Embryonic facial prominence (tissue), 1 donor: ENCODE results near the gene TMEM87B.
A peak's percentile ranks its signal among the peaks of the same experiment; 100 is the strongest.
"Not testable (repeated sequence)": the region's sequence is repeated elsewhere in the genome, so short reads cannot be mapped to it uniquely, and the experiment has no call there.

Source experiments
- DNase-seq: peaks from one replicate; pipeline ENCODE4 v3.0.0-alpha.2; 2016; ENCODE audit errors: extremely low spot score

Gene TMEM87B

DNA sequence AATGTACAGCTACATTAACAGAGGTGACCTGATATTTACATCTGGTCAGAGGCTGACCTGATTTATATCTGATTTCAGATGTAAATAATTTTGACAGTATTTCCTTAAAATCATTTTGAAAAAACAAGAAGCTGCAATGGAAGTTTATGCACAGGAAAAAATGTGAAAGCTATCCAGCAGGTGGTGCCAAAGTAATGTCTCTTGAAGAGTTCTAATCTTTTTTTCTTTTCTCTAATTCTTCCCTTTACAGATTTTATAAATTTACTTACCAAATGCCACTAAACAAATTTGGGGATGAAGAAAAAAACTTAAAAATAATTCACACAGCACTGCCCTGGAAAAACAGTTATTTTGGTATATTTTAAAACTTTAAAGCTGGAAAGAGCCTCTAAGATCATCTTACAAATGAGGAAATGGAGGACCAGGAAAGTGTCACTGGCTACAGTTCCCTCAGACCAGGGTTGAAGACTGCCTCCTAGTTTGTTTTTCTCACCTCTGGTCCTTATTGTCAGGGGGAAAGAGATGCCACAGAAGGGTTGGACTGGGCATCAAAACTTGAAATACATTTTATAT lies 66.7 kb downstream of the TMEM87B start:
- peak; percentile 28 for DNase-seq

DNA sequence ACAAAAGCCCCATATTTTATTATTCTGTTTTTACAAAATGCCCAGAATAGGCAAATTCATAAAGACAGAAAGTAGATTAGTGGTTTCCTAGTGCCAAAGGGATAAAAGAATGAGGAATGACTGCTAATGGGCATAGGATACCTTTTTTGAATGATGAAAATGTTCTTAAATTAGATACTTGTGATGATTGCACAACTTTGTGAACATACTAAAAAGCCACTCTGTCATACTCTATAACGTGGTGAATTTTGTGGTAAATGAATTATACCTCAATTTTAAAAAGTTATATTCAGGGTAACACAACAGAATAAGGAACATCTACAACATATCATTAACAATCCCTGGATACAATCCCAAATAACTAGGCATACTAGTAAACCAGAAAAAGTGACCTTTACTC lies 74.0 kb downstream of the TMEM87B start:
- no peak for DNase-seq

DNA sequence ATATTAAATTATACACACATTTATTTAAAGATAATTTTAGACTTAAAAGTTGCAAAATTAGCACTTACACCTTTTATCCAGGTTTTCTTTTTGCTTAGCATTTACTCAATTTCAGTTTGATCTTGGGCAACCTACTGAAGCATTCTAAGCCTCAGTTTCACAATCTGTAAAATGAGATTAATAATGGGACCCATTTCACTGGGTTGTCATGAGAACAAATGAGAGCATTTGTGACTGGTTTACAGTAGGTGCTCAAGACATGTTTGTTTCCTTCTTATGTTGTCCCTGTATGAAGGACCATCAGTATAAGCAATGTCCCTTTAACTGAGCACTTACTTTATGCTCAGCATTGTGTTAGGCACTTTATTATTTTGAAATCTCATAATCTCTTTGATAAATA lies 78.3 kb downstream of the TMEM87B start:
- no peak for DNase-seq

DNA sequence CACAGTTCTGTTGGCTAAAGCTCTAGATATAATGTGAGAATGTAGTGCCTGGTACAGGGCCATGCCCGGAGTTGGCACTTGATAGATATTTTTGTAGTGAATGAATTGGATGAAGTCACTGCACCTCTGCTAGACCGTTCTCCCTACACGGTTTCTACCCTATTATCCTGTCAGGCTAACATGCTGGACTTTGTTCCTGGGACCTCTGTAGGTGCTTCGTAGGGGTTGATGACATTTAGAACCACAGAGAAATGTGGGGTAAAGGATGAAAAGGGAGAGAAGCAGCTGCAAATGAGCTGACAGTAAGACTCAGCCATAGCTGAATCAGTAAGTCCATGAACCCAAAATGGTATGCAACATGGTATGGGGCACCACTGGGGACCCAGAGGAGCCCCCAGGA lies 79.1 kb downstream of the TMEM87B start:
- no peak for DNase-seq

DNA sequence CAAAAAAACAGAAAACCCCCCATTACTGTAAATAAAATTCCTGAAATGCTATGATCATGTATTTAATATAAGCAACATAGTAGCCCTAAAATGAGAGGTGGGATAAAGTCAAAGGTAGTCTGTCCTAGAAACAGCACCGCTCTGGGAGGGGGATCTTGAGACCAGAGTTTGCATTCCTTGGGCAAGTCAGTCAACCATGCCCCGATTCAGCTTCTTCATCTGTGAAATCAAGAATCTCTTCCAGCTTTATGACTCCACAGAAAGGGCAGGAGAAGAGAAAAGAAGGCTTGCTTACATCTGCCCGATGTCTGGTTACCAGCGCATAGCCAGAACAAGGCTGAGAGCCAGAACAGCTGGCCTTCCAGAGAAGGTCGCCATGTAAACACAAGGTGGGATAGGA lies 81.0 kb downstream of the TMEM87B start:
- DNase-seq: no peak

DNA sequence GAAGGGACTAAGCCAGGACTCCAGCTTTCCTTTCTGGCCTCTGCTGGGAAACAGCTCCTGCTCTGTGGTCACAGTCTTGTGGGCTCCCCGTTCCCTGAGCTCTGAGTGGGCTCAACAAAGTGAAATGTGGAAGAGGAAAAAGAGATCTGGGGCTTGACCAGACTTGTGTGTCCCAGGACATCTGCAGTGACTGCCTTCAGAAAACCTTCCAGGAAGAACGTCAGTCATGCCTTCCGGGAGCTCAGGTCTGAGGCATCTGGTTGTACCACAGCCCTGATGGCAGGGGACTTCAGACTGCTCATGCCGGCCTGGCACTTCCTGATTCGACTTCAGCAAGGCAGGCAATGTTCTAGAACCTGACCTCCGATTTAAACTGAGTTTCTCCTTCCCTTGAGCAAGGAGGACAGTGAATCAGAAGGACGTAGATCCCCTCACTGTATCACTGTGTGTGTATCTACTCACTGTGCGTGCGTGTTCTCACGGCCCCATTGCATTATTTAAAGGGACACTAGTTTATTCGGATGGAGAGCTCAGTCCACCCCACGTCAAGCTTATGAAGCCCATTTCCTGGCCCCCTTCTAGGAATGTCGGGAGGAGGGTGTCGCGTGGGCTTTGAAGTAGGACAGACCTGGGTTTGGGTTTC lies 82.6 kb downstream of the TMEM87B start:
- no peak for DNase-seq

DNA sequence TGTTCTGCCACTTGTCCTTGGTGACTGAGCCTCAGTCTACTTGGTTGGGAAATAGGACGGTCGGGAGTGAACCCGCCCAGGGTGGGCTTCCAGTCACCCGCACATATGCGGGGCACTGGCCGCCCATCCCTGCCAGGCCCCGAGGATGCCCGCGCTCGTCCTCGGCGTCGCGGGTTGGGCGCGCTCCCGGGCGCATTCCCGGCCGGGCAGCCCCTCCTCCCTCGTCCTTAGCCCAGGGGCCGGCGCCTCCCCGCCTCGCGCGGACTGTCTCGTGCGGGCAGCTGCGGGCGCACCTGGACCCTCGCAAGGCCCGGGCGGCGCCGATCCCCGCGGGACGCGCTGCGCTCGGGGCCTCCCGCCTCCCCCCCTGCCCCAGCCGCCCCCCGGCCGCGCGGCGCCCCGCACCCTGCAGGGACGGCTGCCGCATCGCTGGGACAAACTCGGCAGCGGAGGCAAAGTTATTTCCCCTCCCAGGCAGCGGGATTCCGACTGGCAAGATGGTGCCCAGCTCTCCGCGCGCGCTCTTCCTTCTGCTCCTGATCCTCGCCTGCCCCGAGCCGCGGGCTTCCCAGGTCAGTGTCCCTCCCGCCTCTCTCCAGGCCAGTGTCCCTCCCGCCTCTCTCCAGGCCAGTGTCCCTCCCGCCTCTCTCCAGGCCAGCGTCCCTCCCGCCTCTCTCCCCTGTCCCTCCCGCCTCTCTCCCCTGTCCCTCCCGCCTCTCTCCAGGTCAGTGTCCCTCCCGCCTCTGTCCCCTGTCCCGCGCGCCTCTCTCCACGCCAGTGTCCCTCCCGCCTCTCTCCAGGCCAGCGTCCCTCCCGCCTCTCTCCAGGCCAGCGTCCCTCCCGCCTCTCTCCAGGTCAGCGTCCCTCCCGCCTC lies 83.3 kb downstream of the TMEM87B start, which contains the start of gene FBLN7:
Gene FBLN7 (plus strand): TSS at position 227 of the 874 bp plus-strand sequence. CDS start 271 bp downstream, at position 498.
- DNase-seq: no peak

DNA sequence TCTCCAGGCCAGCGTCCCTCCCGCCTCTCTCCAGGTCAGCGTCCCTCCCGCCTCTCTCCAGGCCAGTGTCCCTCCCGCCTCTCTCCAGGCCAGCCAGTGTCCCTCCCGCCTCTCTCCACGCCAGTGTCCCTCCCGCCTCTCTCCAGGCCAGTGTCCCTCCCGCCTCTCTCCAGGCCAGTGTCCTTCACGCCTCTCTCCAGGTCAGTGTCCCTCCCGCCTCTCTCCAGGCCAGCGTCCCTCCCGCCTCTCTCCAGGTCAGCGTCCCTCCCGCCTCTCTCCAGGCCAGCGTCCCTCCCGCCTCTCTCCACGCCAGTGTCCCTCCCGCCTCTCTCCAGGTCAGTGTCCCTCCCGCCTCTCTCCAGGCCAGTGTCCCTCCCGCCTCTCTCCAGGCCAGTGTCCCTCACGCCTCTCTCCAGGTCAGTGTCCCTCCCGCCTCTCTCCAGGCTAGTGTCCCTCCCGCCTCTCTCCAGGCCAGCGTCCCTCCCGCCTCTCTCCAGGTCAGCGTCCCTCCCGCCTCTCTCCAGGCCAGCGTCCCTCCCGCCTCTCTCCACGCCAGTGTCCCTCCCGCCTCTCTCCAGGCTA lies 84.1 kb downstream of the TMEM87B start:
- DNase-seq: not testable (repeated sequence)

DNA sequence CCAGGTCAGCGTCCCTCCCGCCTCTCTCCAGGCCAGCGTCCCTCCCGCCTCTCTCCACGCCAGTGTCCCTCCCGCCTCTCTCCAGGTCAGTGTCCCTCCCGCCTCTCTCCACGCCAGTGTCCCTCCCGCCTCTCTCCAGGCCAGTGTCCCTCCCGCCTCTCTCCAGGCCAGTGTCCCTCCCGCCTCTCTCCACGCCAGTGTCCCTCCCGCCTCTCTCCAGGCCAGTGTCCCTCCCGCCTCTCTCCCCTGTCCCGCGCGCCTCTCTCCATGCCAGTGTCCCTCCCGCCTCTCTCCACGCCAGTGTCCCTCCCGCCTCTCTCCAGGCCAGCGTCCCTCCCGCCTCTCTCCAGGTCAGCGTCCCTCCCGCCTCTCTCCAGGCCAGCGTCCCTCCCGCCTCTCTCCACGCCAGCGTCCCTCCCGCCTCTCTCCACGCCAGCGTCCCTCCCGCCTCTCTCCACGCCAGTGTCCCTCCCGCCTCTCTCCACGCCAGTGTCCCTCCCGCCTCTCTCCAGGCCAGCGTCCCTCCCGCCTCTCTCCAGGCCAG lies 84.7 kb downstream of the TMEM87B start:
- DNase-seq: not testable (repeated sequence)

DNA sequence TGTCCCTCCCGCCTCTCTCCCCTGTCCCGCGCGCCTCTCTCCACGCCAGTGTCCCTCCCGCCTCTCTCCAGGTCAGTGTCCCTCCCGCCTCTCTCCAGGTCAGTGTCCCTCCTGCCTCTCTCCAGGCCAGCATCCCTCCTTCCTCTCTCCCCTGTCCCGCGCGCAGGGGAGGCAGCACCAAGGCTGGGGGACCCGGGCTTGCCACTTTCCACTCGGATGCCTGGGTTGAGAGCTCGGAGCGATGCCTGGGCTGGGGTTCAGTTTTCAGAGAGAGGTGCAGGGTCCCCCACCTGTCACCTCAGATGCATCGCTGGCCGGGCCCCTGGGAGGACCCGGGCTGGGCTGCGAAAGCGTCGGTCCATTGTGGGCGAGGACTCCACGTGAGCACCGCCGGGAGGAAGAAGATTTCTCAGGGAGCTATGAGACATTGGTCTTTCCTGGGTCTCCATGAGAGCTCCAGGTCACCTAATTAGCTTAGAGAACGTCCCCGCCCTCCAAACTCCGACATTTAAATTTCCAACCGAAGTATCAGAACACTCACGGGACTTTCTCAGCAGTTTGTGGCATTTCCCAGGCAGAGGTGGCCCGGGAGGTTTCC lies 85.2 kb downstream of the TMEM87B start:
- DNase-seq: no peak

DNA sequence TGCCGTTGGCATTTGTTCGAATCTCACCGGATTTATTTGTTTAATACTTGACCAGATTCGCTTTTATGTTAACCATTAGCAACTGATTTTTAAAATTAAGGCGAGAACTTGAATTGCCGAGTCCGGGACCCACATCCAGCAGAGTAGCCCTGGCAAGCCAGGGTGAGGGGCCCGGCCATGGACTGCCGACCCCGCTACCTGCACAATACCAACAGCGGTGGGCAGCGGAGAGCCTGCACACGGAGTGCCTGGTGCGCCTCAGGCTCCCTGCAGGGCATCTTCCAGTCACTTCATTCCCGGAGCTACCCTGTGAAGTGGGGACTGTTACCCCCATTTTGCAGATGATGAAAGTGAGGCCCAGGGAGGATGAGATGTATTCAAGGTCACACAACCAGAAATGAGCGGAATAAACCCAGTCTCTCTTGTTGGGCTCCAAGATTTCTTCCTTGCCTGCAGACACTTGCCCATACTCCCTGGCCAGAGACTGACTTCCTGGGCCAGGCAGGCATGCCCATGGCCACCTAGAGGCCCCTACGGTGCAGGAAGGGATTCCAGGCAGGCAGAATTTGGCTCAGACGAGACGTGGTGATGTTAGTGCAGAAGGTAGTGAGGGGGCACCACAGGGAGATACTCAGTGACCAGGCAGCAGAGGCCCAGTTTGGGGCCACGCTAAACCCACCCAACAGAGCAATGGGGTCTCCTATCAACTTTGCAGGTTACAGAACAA lies 86.0 kb downstream of the TMEM87B start:
- no peak for DNase-seq

DNA sequence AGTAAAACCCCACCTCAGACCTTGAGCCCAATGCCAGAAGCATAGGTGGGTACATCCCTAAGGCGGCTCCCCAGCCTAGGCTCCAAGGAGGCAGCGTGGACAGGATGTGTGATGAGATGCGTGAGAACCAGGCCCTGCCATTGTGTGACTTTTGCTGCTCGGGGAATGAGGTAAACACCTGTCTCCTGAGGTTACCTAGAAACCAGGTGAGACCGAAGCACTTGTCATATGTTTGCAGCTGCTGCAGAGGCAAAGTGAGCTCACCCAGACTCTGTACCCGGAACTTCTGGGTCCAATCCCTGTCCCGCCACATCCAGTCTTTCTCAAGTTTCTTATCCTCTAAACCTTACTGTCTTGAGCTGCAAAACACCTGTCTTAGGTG lies 86.5 kb downstream of the TMEM87B start:
- no peak for DNase-seq

DNA sequence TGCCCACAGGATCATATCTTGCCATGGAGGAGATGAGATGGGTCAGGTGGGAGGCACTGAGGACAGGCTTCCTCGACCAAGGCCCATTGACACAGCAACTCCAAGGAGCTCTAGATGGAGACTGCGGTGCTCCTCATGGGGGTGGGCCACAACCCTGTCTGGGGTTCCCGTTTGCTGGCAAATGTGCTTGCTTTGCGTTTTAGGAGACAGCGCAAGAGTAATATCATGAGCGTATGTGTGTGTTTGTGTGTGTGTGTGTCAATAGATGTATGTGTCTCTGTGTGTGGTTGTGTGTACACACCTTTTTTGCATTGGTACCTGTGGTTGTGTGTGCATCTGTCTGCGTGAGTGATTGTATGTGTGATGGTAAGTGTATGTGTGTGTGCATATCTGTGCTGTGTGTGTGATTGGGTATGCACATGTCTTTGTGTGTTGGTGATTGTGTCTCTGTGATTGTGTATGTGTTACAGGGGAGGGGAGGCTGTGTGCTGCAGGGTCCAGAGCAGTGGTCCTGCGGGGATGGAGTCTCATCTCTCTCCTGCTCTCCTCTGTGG lies 87.5 kb downstream of the TMEM87B start:
- DNase-seq: no peak

DNA sequence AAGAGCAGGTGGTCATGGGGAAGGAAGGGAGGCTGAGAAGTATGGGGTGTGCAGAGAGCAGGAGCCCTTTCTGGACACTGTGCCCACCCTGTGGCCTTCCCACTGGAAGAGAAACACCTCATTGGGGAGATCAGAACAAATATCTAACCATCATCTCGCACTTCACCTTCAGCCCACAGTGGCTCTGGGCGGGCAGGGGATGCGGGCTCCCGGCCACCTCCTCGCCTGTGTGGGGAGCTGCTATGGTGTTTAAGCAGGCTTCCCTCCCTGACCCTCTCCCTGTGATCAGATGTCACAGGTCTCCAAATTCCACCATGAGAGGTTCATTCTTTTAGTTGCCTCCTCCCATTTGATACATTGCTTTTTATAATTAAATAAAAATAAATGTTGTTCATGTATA lies 88.1 kb downstream of the TMEM87B start:
- no peak for DNase-seq

DNA sequence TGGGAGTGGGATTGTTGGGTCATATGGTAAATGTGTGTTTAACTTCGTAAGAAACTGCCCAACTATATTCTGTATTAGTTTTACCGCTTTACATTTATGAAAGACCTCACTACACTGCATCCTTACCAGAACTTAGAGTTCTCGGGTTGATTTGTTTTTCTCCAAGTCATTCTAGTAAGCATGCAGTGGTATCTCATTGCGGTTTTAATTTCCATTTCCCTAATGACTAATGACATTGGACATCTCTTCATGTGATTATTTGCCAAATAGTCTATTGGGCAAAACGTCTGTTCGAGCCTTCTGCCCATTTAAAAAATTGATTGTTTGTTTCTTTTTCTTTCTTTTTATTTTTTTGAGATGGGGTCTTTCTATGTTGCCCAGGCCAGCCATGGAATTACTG lies 89.9 kb downstream of the TMEM87B start:
- no peak for DNase-seq

DNA sequence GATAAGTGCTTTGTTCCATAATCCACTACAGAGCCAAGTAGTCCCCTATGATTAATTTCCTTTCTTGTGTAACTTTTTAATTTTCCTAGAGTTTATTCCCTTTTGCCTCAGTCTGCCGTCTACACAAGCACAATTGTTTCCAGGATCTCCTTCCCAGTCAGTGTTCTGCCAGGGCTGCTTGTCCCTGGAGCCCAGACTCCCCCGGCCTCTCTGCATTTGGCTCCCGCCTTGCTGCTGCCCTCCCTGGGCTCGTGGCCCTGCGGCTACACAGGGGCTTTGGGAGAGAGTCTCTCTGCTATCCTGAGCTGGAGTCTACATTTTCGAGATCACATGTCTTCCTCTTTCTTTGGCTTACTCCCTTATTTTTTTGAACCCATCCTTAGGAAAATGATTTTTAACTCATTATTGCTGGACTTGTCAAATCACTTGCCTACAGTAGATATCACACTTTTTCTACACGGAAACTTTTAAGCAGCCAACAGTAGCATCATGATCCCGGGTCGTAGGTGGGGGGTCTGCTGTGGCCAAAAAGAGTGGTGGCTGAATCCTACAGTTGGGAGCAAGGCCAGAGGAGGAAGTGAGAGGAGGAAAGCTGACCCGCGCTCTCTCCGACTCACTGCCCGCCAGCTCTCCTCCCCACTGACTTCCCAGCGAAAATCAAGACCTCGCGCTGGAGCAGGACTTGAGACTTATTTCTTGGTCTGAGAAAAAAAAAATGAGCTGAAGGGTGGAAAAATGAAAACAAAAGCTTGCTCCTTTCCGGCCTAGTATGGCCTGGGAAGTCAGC lies 92.5 kb downstream of the TMEM87B start:
- DNase-seq: no peak

DNA sequence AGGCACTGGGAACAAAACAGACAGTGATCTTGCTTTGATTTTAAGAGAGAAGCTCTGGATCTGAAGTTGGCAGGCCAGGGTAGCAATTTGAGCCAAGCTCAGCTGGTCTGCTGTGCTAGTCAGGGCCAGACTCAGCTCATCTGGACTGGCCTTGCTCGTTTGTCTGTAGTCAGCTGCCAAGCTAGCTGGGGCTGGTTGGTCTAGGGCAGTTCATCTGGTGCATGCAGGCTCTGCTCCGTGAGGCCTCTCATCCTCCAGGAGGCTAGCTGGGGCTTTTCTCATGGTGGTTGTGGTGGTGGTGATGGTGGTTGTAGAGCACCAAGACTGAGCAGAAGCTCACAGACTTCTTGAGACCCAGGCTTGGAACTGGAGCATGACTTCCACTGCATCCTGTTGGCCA lies 93.4 kb downstream of the TMEM87B start:
- no peak for DNase-seq

DNA sequence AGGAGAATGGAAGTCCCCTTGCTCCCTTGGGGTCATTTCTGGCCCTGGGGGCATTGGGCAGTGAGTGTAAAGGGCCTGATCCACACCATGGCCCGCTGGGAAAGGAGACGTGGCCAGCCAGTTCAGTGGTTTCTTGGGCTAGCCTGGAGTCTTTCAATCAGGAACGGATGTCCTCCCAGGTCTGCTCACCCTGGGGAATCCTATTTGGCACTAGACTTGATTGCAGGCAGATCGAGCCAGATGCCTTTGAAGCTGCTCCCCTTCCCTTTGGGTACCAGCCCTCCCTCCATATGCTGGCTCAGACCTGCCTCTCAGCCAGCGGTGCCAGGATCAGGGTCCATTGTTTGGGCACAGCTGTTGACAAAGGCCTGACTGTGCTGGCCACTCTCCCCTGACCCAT lies 94.1 kb downstream of the TMEM87B start:
- DNase-seq: no peak

DNA sequence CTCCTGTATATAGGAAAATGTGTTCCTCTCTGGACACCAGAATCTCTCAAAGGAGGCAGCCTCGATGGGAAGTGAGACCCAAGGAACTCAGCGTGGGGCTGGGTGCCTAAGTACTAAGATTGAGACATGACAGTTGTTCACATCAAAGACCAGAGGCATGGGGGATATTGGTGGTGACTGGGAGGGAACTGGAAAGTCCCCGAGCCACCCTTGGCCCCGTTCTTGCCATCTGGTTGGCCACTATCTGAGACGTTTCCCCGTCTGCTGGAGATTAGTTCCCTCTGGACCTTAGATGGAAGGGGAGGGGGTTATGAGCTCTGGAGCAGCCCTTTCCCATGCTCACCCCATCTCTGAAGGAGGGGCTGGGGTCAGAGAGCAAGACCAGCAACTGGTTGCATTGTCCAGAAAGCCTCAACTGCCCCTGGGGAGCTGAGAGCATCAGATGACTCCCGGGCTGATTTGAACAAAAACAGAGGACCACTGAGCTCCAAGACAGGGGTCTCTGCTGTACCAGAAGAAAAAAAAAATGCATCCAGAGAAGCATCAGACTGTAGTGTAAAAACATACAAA lies 94.9 kb downstream of the TMEM87B start:
- DNase-seq: no peak

DNA sequence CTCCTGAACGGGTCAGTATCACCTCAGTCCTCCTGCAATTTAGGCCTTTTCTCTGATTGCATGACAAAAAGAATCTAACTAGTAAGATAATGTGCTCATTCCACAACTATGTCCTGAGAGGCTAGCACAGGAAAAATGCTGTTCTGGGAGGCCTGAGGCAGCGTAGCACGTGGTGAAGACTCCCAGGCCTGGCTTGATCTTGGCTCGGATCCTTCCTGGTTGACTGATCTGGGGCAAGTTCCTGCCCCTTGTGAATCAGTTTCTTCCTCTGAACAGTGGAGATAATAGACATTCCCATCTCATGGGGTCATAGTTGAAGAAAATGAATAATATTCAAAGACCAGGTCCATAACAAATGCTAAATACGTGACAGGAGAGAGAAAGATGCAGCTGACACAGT lies 95.4 kb downstream of the TMEM87B start:
- no peak for DNase-seq
